Subcutaneous abdominal adipose tissue (tissue), 5 donors: ENCODE data around the gene EPHA8.

Experiments
- H3K27ac ChIP-seq: one replicate; pipeline ENCODE4 v1.7.0; 2013; ENCODE audit warnings: low read depth, mild to moderate bottlenecking, inconsistent platforms, low read length, moderate library complexity
- H3K27me3 ChIP-seq, 5 donors: one replicate each; pipeline ENCODE4 v1.7.0; 2013; ENCODE audit warnings: low read length in 5 of 5, inconsistent platforms in 1 of 5; ENCODE audit not compliant: control insufficient read depth in 5 of 5, insufficient read depth in 4 of 5
- H3K36me3 ChIP-seq, 5 donors: one replicate each; pipeline ENCODE4 v1.7.0; 2013; ENCODE audit warnings: low read length in 5 of 5; ENCODE audit not compliant: control insufficient read depth in 5 of 5, insufficient read depth in 5 of 5
- H3K4me1 ChIP-seq, 5 donors: one replicate each; pipeline ENCODE4 v1.7.0; 2013; ENCODE audit warnings: low read length in 5 of 5, mild to moderate bottlenecking in 3 of 5, moderate library complexity in 1 of 5; ENCODE audit not compliant: control insufficient read depth in 5 of 5, insufficient read depth in 5 of 5
- H3K4me3 ChIP-seq, 5 donors: one replicate each; pipeline ENCODE4 v1.7.0; 2013; ENCODE audit warnings: low read length in 5 of 5, low read depth in 1 of 5
- H3K9ac ChIP-seq, 5 donors: one replicate each; pipeline ENCODE4 v1.7.0; 2013; ENCODE audit warnings: low read length in 5 of 5, mild to moderate bottlenecking in 4 of 5, moderate library complexity in 3 of 5
- H3K9me3 ChIP-seq, 5 donors: one replicate each; pipeline ENCODE4 v1.7.0; 2013; ENCODE audit warnings: low read length in 5 of 5; ENCODE audit not compliant: control insufficient read depth in 5 of 5
- donor health status: healthy.
- donor health status: healthy.
- donor health status: healthy.
- donor health status: healthy.
- donor health status: healthy.

The EPHA8 gene

GRCh38 chr1:22597996-22598395 is 34.7 kb downstream of the EPHA8 start:
- Histone ChIP-seq H3K27me3 (peaks cover 40 to 51% (median 41%) of the 10 kb centered on the region in 5 donors), H3K9ac (no peak overlapping the region), H3K27ac (no peak overlapping the region), H3K36me3 (no peaks in the 10 kb centered on the region), H3K9me3 (no peaks in the 10 kb centered on the region), H3K4me3 (no peak overlapping the region), H3K4me1 (peaks cover 0 to 2% (median 0%) of the 10 kb centered on the region in 5 donors)

GRCh38 chr1:22598736-22599135 is 35.4 kb downstream of the EPHA8 start:
- no peak overlapping the region for H3K9ac ChIP-seq
- H3K27ac ChIP-seq = no peak overlapping the region
- H3K9me3 ChIP-seq = no peaks in the 10 kb centered on the region
- peaks cover 34 to 50% (median 42%) of the 10 kb centered on the region in 5 donors for H3K27me3 ChIP-seq
- H3K4me3 ChIP-seq = no peak overlapping the region
- H3K36me3 ChIP-seq = no peaks in the 10 kb centered on the region
- H3K4me1 ChIP-seq = peaks cover 0 to 2% (median 0%) of the 10 kb centered on the region in 5 donors

- H3K4me3 ChIP-seq = no peak overlapping the region
- H3K9me3 ChIP-seq = no peaks in the 10 kb centered on the region
- no peaks in the 10 kb centered on the region for H3K36me3 ChIP-seq
- peaks cover 31 to 51% (median 42%) of the 10 kb centered on the region in 5 donors for H3K27me3 ChIP-seq
- peaks cover 0 to 2% (median 0%) of the 10 kb centered on the region in 5 donors for H3K4me1 ChIP-seq
- H3K27ac ChIP-seq = no peak overlapping the region
- H3K9ac ChIP-seq = no peak overlapping the region
These were observed 37.0 kb downstream of the EPHA8 start for GRCh38 chr1:22600071-22600816.

GRCh38 chr1:22600817-22601605 is 37.7 kb downstream of the EPHA8 start:
- peaks cover 24 to 47% (median 42%) of the 10 kb centered on the region in 5 donors for H3K27me3 ChIP-seq
- H3K4me3 ChIP-seq = no peak overlapping the region
- no peaks in the 10 kb centered on the region for H3K36me3 ChIP-seq
- no peak overlapping the region for H3K27ac ChIP-seq
- peaks cover 0 to 2% (median 0%) of the 10 kb centered on the region in 5 donors for H3K4me1 ChIP-seq
- no peaks in the 10 kb centered on the region for H3K9me3 ChIP-seq
- no peak overlapping the region for H3K9ac ChIP-seq

- H3K4me3 ChIP-seq = no peak overlapping the region
- peaks cover 28 to 50% (median 42%) of the 10 kb centered on the region in 5 donors for H3K27me3 ChIP-seq
- H3K36me3 ChIP-seq = no peaks in the 10 kb centered on the region
These were observed 38.3 kb downstream of the EPHA8 start for GRCh38 chr1:22601610-22602009.

GRCh38 chr1:22602060-22602740 is 38.9 kb downstream of the EPHA8 start:
- Histone ChIP-seq H3K36me3 (no peaks in the 10 kb centered on the region), H3K27ac (no peak overlapping the region), H3K27me3 (peaks cover 28 to 50% (median 42%) of the 10 kb centered on the region in 5 donors), H3K9me3 (no peaks in the 10 kb centered on the region), H3K4me1 (peaks cover 0 to 2% (median 0%) of the 10 kb centered on the region in 5 donors), H3K9ac (no peak overlapping the region), H3K4me3 (no peak overlapping the region)

More at GRCh38 chr1:22601610-22602009, 38.3 kb downstream of the EPHA8 start:
- no peaks in the 10 kb centered on the region for H3K9me3 ChIP-seq
- peaks cover 0 to 2% (median 0%) of the 10 kb centered on the region in 5 donors for H3K4me1 ChIP-seq
- H3K27ac ChIP-seq = no peak overlapping the region
- no peak overlapping the region for H3K9ac ChIP-seq

DNA sequence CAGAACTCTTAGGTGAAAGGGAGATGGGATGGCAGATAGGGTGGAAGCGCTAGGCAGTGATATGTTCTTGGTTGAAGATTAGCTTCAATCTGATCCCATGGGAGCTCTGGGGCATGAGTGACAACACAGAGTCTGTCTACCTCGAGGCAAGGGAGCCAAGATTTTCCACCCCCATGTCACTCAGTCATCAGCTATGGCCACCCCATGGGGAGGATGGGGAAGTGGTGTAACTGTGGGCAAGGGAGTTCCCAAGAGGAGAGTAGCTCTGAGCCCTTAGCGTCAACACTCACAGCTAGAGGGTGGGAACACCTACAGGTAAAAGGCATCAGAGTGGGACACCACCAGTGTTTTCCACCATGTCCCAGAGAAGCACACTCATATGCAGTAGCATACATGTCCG is 42.9 kb downstream of the EPHA8 start:
- no peaks in the 10 kb centered on the region for H3K36me3 ChIP-seq
- H3K27me3 ChIP-seq = peaks cover 27 to 52% (median 46%) of the 10 kb centered on the region in 5 donors
- no peak overlapping the region for H3K27ac ChIP-seq
- no peaks in the 10 kb centered on the region for H3K9me3 ChIP-seq
- H3K4me1 ChIP-seq = peaks cover 0 to 2% (median 0%) of the 10 kb centered on the region in 5 donors
- H3K4me3 ChIP-seq = no peak overlapping the region
- H3K9ac ChIP-seq = no peak overlapping the region

GRCh38 chr1:22607154-22607553 is 43.9 kb downstream of the EPHA8 start:
- no peak overlapping the region for H3K27ac ChIP-seq
- no peaks in the 10 kb centered on the region for H3K4me1 ChIP-seq
- H3K36me3 ChIP-seq = no peaks in the 10 kb centered on the region
- H3K4me3 ChIP-seq = no peak overlapping the region
- no peak overlapping the region for H3K9ac ChIP-seq
- H3K9me3 ChIP-seq = no peaks in the 10 kb centered on the region
- peaks cover 25 to 52% (median 46%) of the 10 kb centered on the region in 5 donors for H3K27me3 ChIP-seq

- H3K9ac ChIP-seq = no peak overlapping the region
- no peaks in the 10 kb centered on the region for H3K4me1 ChIP-seq
- H3K27me3 ChIP-seq = peaks cover 17 to 59% (median 39%) of the 10 kb centered on the region in 5 donors
- H3K4me3 ChIP-seq = no peak overlapping the region
- H3K9me3 ChIP-seq = no peaks in the 10 kb centered on the region
- no peak overlapping the region for H3K27ac ChIP-seq
- no peaks in the 10 kb centered on the region for H3K36me3 ChIP-seq
These were observed 45.1 kb downstream of the EPHA8 start for GRCh38 chr1:22608361-22608760.
